ENCODE measurements around the gene TIGD1.

The TIGD1 gene

DNA sequence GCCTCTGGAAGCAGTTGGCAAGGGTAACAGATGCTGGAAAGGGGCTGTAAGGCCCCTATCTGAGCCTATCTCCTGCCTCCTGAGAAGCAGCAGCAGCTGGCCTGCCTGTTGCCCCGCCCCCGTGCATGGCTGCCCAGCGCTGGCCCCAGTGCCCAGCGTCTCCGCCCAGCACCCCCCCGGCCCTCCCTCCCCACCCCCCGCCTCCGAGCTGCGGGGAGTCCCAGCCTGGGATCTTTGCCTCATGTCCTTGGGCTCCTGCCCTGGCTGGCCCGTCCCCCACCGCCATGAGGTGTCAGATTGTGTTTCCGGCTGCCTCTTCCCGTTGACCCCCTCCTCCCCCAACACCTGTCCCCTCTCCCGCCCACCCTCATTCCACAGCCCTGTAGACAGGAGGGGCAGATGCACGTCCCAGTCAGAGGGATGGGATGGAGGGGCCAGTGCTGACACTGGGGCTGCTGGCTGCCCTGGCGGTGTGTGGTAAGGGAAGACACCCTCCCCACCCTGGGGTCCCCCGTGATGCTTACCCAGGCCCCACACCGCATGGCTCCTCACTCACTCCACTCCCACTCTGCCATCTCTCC lies 24.5 kb downstream of the TIGD1 start, which contains the start of gene CHRND:
Gene CHRND, plus strand, starts transcription at position 370 of the 581 bp plus-strand sequence. Its CDS starts 56 bp downstream, at position 426.
- Histone ChIP-seq H4K20me1 (peaks cover 21% of the 10 kb centered on the region), H3K4me2 (peak within 1 kb of the TSS; percentile 91), H3K36me3 (no peaks in the 10 kb centered on the region), H3K4me1 (peaks cover 82% of the 10 kb centered on the region), H3K4me3 (no peak within 1 kb of the TSS), H3K27me3 (peaks cover 40% of the 10 kb centered on the region), H3K9me3 (no peaks in the 10 kb centered on the region), H3K27ac (peak within 1 kb of the TSS; percentile 38; the same call in 1 of the 2 replicates), H3K9ac (no peak within 1 kb of the TSS)
- TF ChIP-seq Cebpa-rat (IDR thresholded peaks at IDR 0.05), result no peak

DNA sequence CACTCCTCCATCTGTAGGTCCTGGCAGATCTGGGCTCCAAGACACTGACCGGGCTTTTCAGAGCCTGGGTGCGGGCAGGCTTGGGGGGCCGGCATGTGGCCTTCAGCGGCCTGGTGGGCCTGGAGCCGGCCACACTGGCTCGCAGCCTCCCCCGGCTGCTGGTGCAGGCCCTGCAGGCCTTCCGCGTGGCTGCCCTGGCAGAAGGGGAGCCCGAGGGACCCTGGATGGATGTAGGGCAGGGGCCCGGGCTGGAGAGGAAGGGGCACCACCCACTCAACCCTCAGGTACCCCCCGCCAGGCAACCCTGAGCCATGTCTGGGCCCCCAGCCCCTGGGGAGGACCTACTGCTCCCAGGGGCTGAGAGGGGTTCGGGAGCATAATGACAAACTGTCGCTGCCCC lies 25.2 kb downstream of the TIGD1 start:
- Histone ChIP-seq H3K4me3 (no peak overlapping the region), H3K4me2 (peak overlapping the region; percentile 91), H3K36me3 (no peaks in the 10 kb centered on the region), H3K4me1 (peaks cover 75% of the 10 kb centered on the region), H3K27me3 (peaks cover 40% of the 10 kb centered on the region), H4K20me1 (peaks cover 21% of the 10 kb centered on the region), H3K27ac (peak overlapping the region; percentile 38; the same call in 1 of the 2 replicates), H3K9me3 (no peaks in the 10 kb centered on the region), H3K9ac (no peak overlapping the region)
- no peak for TF ChIP-seq Cebpa-rat (IDR thresholded peaks at IDR 0.05)

GRCh38 chr2:232524771-232525170 lies 25.6 kb downstream of the TIGD1 start:
- peaks cover 40% of the 10 kb centered on the region for H3K27me3 ChIP-seq
- H3K4me2 ChIP-seq, result peak overlapping the region; percentile 91

GRCh38 chr2:232523682-232524597 lies 26.4 kb downstream of the TIGD1 start:
- peaks cover 40% of the 10 kb centered on the region for H3K27me3 ChIP-seq
- peaks cover 63% of the 10 kb centered on the region for H3K4me1 ChIP-seq
- peak overlapping the region; percentile 69 for H3K4me3 ChIP-seq
- H3K4me2 ChIP-seq, result peak overlapping the region; percentile 91
- no peaks in the 10 kb centered on the region for H3K36me3 ChIP-seq
- peaks cover 21% of the 10 kb centered on the region for H4K20me1 ChIP-seq
- TF ChIP-seq Cebpa-rat (IDR thresholded peaks at IDR 0.05), result no peak
- H3K9me3 ChIP-seq, result no peaks in the 10 kb centered on the region
- H3K9ac ChIP-seq, result peak overlapping the region; percentile 56; the same call in 1 of the 2 replicates
- H3K27ac ChIP-seq, result no peak overlapping the region

More at GRCh38 chr2:232524771-232525170, 25.6 kb downstream of the TIGD1 start:
- no peaks in the 10 kb centered on the region for H3K36me3 ChIP-seq
- peak overlapping the region; percentile 69 for H3K4me3 ChIP-seq
- H3K9me3 ChIP-seq, result no peaks in the 10 kb centered on the region
- H3K27ac ChIP-seq, result no peak overlapping the region
- no peak for TF ChIP-seq Cebpa-rat (IDR thresholded peaks at IDR 0.05)
- H4K20me1 ChIP-seq, result peaks cover 21% of the 10 kb centered on the region
- peak overlapping the region; percentile 56; the same call in 1 of the 2 replicates for H3K9ac ChIP-seq
- H3K4me1 ChIP-seq, result peaks cover 71% of the 10 kb centered on the region

DNA sequence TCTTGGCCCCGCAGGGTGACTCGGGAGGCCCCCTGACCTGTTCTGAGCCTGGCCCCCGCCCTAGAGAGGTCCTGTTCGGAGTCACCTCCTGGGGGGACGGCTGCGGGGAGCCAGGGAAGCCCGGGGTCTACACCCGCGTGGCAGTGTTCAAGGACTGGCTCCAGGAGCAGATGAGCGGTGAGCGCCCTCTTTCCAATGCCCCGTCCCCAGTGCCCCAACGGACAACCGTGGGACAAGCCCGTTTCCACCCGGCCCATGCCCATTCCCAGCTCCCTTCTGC lies 27.0 kb downstream of the TIGD1 start:
- peak overlapping the region; percentile 91 for H3K4me2 ChIP-seq
- peaks cover 57% of the 10 kb centered on the region for H3K4me1 ChIP-seq
- no peaks in the 10 kb centered on the region for H3K9me3 ChIP-seq
- peaks cover 21% of the 10 kb centered on the region for H4K20me1 ChIP-seq
- H3K27me3 ChIP-seq, result peaks cover 40% of the 10 kb centered on the region
- H3K36me3 ChIP-seq, result no peaks in the 10 kb centered on the region
- no peak for TF ChIP-seq Cebpa-rat (IDR thresholded peaks at IDR 0.05)
- H3K27ac ChIP-seq, result no peak overlapping the region
- H3K4me3 ChIP-seq, result peak overlapping the region; percentile 69
- H3K9ac ChIP-seq, result no peak overlapping the region

DNA sequence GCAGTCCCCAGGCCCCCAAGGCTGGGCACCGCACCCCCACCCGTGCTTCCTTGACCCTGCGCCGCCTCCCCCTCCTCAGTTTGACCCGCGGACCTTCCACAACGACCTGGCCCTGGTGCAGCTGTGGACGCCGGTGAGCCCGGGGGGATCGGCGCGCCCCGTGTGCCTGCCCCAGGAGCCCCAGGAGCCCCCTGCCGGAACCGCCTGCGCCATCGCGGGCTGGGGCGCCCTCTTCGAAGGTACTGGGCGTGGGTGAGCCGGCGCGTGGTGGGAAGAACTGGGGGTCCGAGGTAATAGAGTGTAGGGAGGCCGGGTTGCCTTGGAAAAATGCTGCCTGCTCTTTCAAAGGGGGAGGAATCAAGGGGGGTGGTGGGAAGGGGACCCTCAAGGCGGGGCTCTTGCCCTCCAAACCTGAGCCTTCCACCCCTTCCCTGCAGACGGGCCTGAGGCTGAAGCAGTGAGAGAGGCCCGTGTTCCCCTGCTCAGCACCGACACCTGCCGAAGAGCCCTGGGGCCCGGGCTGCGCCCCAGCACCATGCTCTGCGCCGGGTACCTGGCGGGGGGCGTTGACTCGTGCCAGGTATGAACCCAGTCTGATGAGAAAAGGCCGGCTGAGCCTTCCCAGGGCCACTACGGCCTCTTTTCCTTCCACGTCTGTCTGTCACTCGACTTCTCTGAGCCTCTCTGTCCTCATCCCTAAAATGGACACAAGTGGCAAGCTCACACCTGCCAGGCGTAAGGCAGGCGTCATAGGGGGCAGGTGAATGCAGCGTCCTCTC lies 27.5 kb downstream of the TIGD1 start:
- Histone ChIP-seq H3K4me2 (peak overlapping the region; percentile 91), H3K4me3 (peak overlapping the region; percentile 69), H4K20me1 (peaks cover 21% of the 10 kb centered on the region), H3K27ac (no peak overlapping the region), H3K36me3 (no peaks in the 10 kb centered on the region), H3K4me1 (peaks cover 51% of the 10 kb centered on the region), H3K9me3 (no peaks in the 10 kb centered on the region), H3K9ac (no peak overlapping the region), H3K27me3 (peaks cover 40% of the 10 kb centered on the region)
- no peak for TF ChIP-seq Cebpa-rat (IDR thresholded peaks at IDR 0.05)

- Histone ChIP-seq H3K4me2 (peak overlapping the region; percentile 91), H3K9ac (0 out of 2 replicates have a peak overlapping the region, but pooled peaks have one; percentile 6), H3K4me1 (peaks cover 48% of the 10 kb centered on the region), H3K4me3 (peak overlapping the region; percentile 69), H3K9me3 (no peaks in the 10 kb centered on the region), H4K20me1 (peaks cover 21% of the 10 kb centered on the region), H3K27me3 (peaks cover 40% of the 10 kb centered on the region), H3K27ac (no peak overlapping the region), H3K36me3 (no peaks in the 10 kb centered on the region)
- no peak for TF ChIP-seq Cebpa-rat (IDR thresholded peaks at IDR 0.05)
These were observed 28.3 kb downstream of the TIGD1 start for GRCh38 chr2:232521959-232522622.

DNA sequence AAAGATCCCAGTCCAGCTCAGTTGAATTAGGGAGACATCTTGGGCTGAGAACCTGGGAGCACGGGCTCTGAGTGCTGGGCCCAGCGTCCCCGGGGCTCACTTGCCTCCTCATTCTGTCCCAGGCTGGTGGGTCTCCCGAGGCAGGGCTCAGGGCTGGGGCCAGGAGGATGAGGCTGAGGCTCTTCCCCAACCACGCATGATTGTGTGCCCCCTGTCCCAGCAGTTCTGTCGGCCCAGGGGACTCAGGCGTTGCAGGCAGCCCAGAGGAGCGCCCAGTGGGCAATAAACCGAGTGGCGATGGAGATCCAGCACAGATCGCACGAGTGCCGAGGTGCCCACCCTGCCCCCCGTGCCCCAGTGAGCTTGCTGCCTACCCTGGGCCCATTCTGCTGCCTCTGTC lies 29.3 kb downstream of the TIGD1 start:
- Histone ChIP-seq H3K36me3 (no peaks in the 10 kb centered on the region), H3K4me3 (no peak overlapping the region), H3K4me1 (peaks cover 46% of the 10 kb centered on the region), H3K9ac (no peak overlapping the region), H3K4me2 (no peak overlapping the region; the same call in 1 of the 2 replicates), H4K20me1 (peaks cover 21% of the 10 kb centered on the region), H3K27me3 (peaks cover 40% of the 10 kb centered on the region), H3K9me3 (no peaks in the 10 kb centered on the region), H3K27ac (no peak overlapping the region)
- TF ChIP-seq Cebpa-rat (IDR thresholded peaks at IDR 0.05), result no peak

- Histone ChIP-seq H3K4me3 (no peak overlapping the region), H3K4me1 (peaks cover 42% of the 10 kb centered on the region), H3K27me3 (peaks cover 40% of the 10 kb centered on the region), H3K4me2 (no peak overlapping the region), H3K27ac (no peak overlapping the region), H3K9ac (no peak overlapping the region), H4K20me1 (peaks cover 21% of the 10 kb centered on the region), H3K9me3 (no peaks in the 10 kb centered on the region), H3K36me3 (no peaks in the 10 kb centered on the region)
- TF ChIP-seq Cebpa-rat (IDR thresholded peaks at IDR 0.05), result no peak
These were observed 29.9 kb downstream of the TIGD1 start for GRCh38 chr2:232520489-232520888.
